Adipocyte (in vitro differentiated cells): ENCODE measurements around the gene INPP5J.
"Not testable (repeated sequence)": the region's sequence is repeated elsewhere in the genome, so short reads cannot be mapped to it uniquely, and the experiment has no call there.

Source experiments
- DNase-seq: peaks from one replicate; pipeline ENCODE4 v3.0.0-alpha.2; 2015; ENCODE audit warnings: low read depth
- H3K27me3 ChIP-seq: replicated peaks from 2 replicates; pipeline ENCODE4 v1.7.0; 2013; ENCODE audit warnings: mild to moderate bottlenecking, low read length, moderate library complexity; ENCODE audit not compliant: control insufficient read depth, insufficient read depth
- H3K36me3 ChIP-seq: 2 replicates; pipeline ENCODE4 v1.7.0; 2013; ENCODE audit warnings: low read length, mild to moderate bottlenecking, moderate library complexity; ENCODE audit not compliant: control insufficient read depth, insufficient read depth, severe bottlenecking
- H3K4me1 ChIP-seq: 2 replicates; pipeline ENCODE4 v1.7.0; 2013; ENCODE audit warnings: mild to moderate bottlenecking, low read length, moderate library complexity; ENCODE audit not compliant: control insufficient read depth, insufficient read depth
- H3K4me3 ChIP-seq: 2 replicates; pipeline ENCODE4 v1.7.0; 2013; ENCODE audit warnings: mild to moderate bottlenecking, low read length, moderate library complexity
- H3K9ac ChIP-seq: 2 replicates; pipeline ENCODE4 v1.7.0; 2013; ENCODE audit warnings: mild to moderate bottlenecking, low read length, moderate library complexity
- H3K9me3 ChIP-seq: 2 replicates; pipeline ENCODE4 v1.7.0; 2013; ENCODE audit warnings: mild to moderate bottlenecking, low read length, moderate library complexity; ENCODE audit not compliant: control insufficient read depth

INPP5J gene

GRCh38 chr22:31122532-31123291 is at the start of gene INPP5J:
Gene INPP5J (plus strand): TSS chr22:31122966. CDS start chr22:31123015, 49 bp downstream.
- no peaks in the 10 kb centered on the region for H3K9me3 ChIP-seq
- peaks cover 6% of the 10 kb centered on the region for H3K4me1 ChIP-seq
- DNase-seq, result peak; percentile 66
- no peaks in the 10 kb centered on the region for H3K36me3 ChIP-seq
- H3K27me3 ChIP-seq, result peaks cover 38% of the 10 kb centered on the region
- H3K9ac ChIP-seq, result no peak within 1 kb of the TSS
- H3K4me3 ChIP-seq, result no peak within 1 kb of the TSS

GRCh38 chr22:31073125-31073524 is 49.6 kb upstream of the INPP5J start:
- H3K4me1 ChIP-seq, H3K9me3 ChIP-seq, DNase-seq, H3K36me3 ChIP-seq, H3K9ac ChIP-seq, H3K27me3 ChIP-seq, H3K4me3 ChIP-seq: not testable (repeated sequence)

- DNase-seq, H3K4me3 ChIP-seq, H3K4me1 ChIP-seq, H3K9ac ChIP-seq, H3K27me3 ChIP-seq, H3K36me3 ChIP-seq, H3K9me3 ChIP-seq: not testable (repeated sequence)
These were observed 49.1 kb upstream of the INPP5J start for GRCh38 chr22:31073545-31074145.

- no peak for DNase-seq
These were observed 46.8 kb upstream of the INPP5J start for GRCh38 chr22:31075961-31076360.

GRCh38 chr22:31077681-31078080 is 45.1 kb upstream of the INPP5J start:
- Histone ChIP-seq H3K9me3 (no peaks in the 10 kb centered on the region), H3K4me1 (peaks cover 26% of the 10 kb centered on the region), H3K27me3 (no peaks in the 10 kb centered on the region), H3K9ac (no peak overlapping the region), H3K36me3 (no peaks in the 10 kb centered on the region), H3K4me3 (no peak overlapping the region)
- DNase-seq, result no peak

More at GRCh38 chr22:31075961-31076360, 46.8 kb upstream of the INPP5J start:
- Histone ChIP-seq H3K4me1 (peaks cover 14% of the 10 kb centered on the region), H3K9ac (peak overlapping the region; percentile 83), H3K4me3 (no peak overlapping the region), H3K27me3 (no peaks in the 10 kb centered on the region), H3K9me3 (no peaks in the 10 kb centered on the region), H3K36me3 (no peaks in the 10 kb centered on the region)

GRCh38 chr22:31078389-31078788 is 44.4 kb upstream of the INPP5J start:
- not testable (repeated sequence) for H3K9me3 ChIP-seq, H3K36me3 ChIP-seq, H3K9ac ChIP-seq, H3K4me3 ChIP-seq, H3K27me3 ChIP-seq, DNase-seq
- peaks cover 32% of the 10 kb centered on the region for H3K4me1 ChIP-seq

GRCh38 chr22:31079095-31079642 is 43.6 kb upstream of the INPP5J start:
- no peaks in the 10 kb centered on the region for H3K27me3 ChIP-seq
- H3K9me3 ChIP-seq, result no peaks in the 10 kb centered on the region
- H3K4me3 ChIP-seq, result no peak overlapping the region
- DNase-seq, result no peak
- H3K9ac ChIP-seq, result no peak overlapping the region
- no peaks in the 10 kb centered on the region for H3K36me3 ChIP-seq
- H3K4me1 ChIP-seq, result peaks cover 40% of the 10 kb centered on the region

- Histone ChIP-seq H3K4me3 (peak overlapping the region; percentile 91), H3K36me3 (no peaks in the 10 kb centered on the region), H3K9me3 (no peaks in the 10 kb centered on the region), H3K9ac (peak overlapping the region; percentile 93), H3K4me1 (peaks cover 42% of the 10 kb centered on the region), H3K27me3 (no peaks in the 10 kb centered on the region)
- DNase-seq, result no peak
These were observed 42.5 kb upstream of the INPP5J start for GRCh38 chr22:31080164-31080847.

- DNase-seq, result peak; percentile 98
- no peaks in the 10 kb centered on the region for H3K27me3 ChIP-seq
- no peaks in the 10 kb centered on the region for H3K9me3 ChIP-seq
- no peaks in the 10 kb centered on the region for H3K36me3 ChIP-seq
- peaks cover 36% of the 10 kb centered on the region for H3K4me1 ChIP-seq
- H3K4me3 ChIP-seq, result peak within 1 kb of the TSS; percentile 91
- peak within 1 kb of the TSS; percentile 93 for H3K9ac ChIP-seq
These were observed 41.7 kb upstream of the INPP5J start, which contains the start of gene SMTN for GRCh38 chr22:31080848-31081649. Gene SMTN (plus strand): TSS chr22:31081318. CDS start chr22:31083259, 1,941 bp downstream.

- Histone ChIP-seq H3K9ac (peak overlapping the region; percentile 93), H3K4me3 (peak overlapping the region; percentile 91), H3K27me3 (no peaks in the 10 kb centered on the region), H3K9me3 (no peaks in the 10 kb centered on the region), H3K4me1 (peaks cover 33% of the 10 kb centered on the region), H3K36me3 (no peaks in the 10 kb centered on the region)
- no peak for DNase-seq
These were observed 40.7 kb upstream of the INPP5J start for GRCh38 chr22:31081963-31082605.
